Suprapubic skin (tissue), 4 donors: ENCODE results near the gene SLC9A6. TPM values are rescaled to one million over a fixed set of nuclear protein-coding genes. Genes with fewer than 3 reads are reported as not detected.

Experiments used
- DNase-seq, 2 donors: peaks; one replicate each; pipeline ENCODE4 v3.0.0-alpha.2; 2019; ENCODE audit warnings: low spot score in 2 of 2
- H3K27ac ChIP-seq: fragments of 200-600 bp; sonication (generic); one replicate; pipeline ENCODE4 v1.5.1; 2019
- H3K27me3 ChIP-seq: fragments of 200-600 bp; sonication (generic); one replicate; pipeline ENCODE4 v1.5.1; 2019
- H3K36me3 ChIP-seq: fragments of 200-600 bp; sonication (generic); one replicate; pipeline ENCODE4 v1.5.1; 2019
- H3K4me1 ChIP-seq: fragments of 200-600 bp; sonication (generic); one replicate; pipeline ENCODE4 v1.5.1; 2019
- H3K4me3 ChIP-seq: fragments of 200-600 bp; sonication (generic); one replicate; pipeline ENCODE4 v1.5.1; 2019; ENCODE audit warnings: mild to moderate bottlenecking
- H3K9me3 ChIP-seq: fragments of 200-600 bp; sonication (generic); one replicate; pipeline ENCODE4 v1.5.1; 2019
- EP300 ChIP-seq: sonication (generic); formaldehyde crosslinking; IDR thresholded peaks from one replicate; pipeline ENCODE4 v1.6.1; 2017; ENCODE audit warnings: antibody characterized with exemption
- POLR2A ChIP-seq, 2 donors: fragments of 450-650 bp; IDR thresholded peaks; one replicate each; pipeline ENCODE4 v1.6.1; 2017; ENCODE audit warnings: antibody characterized with exemption in 2 of 2, mild to moderate bottlenecking in 2 of 2, moderate library complexity in 2 of 2
- POLR2AphosphoS5 ChIP-seq, 3 donors: sonication (generic); formaldehyde crosslinking; IDR thresholded peaks; one replicate each; pipeline ENCODE4 v1.6.1; 2017; ENCODE audit warnings: antibody characterized with exemption in 3 of 3
- WGBS: methylation state at CpG from one replicate; pipeline ENCODE4 v1.1.5; 2018; 5-methylcytosine and 5-hydroxymethylcytosine counted together
- total RNA-seq, 4 donors: library from RNA; depleted of rRNA; stranded (reverse); fragments of >200 nt; gene quantifications; one replicate each; pipeline ENCODE4 v1.1.0, GENCODE V29; 2016
- TF ChIP-seq, protein P1 (sequence below), 2 donors: fragments of 200-600 bp in 1 of 2; fragments of 450-650 bp in 1 of 2; sonication (generic) in 1 of 2; IDR thresholded peaks; one replicate each; pipeline ENCODE4 v1.5.1; 2016 to 2019; ENCODE audit warnings: antibody characterized with exemption in 2 of 2, mild to moderate bottlenecking in 1 of 2, moderate library complexity in 1 of 2

The SLC9A6 gene
- total RNA-seq, 4 donors from 2014 or later = 12.5 to 17.1 (median 15.3) TPM

DNA sequence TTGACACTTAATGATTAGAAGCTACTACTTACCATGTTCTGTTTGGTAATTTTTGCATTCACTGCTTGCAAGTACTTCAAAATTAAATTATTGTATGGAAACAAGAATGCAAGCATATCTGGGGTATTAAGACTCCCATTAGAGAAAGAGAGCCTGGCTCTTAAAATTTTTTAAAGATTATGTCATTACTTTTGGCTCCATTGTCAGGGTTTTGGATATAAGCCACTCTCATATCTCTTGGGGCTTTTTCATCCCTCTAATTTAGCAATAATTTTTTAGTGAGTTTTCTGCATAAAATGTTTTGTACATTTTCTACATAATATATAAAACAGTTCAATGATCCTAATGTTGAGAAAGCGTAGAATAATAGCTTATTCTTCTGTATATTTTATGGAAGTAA, 49.4 kb downstream of the SLC9A6 start:
- Histone ChIP-seq H3K4me1 (no peaks in the 10 kb centered on the region), H3K27ac (no peak overlapping the region), H3K4me3 (no peak overlapping the region), H3K36me3 (no peaks in the 10 kb centered on the region), H3K9me3 (no peaks in the 10 kb centered on the region), H3K27me3 (no peaks in the 10 kb centered on the region)
- 85% methylated on average over 1 of the region's 1 CpG for WGBS
- no peak for TF ChIP-seq EP300
- TF ChIP-seq POLR2A (IDR thresholded peaks at IDR 0.05) = no peak
- no peak for TF ChIP-seq POLR2AphosphoS5 (IDR thresholded peaks at IDR 0.05)
- TF ChIP-seq, protein P1, sequence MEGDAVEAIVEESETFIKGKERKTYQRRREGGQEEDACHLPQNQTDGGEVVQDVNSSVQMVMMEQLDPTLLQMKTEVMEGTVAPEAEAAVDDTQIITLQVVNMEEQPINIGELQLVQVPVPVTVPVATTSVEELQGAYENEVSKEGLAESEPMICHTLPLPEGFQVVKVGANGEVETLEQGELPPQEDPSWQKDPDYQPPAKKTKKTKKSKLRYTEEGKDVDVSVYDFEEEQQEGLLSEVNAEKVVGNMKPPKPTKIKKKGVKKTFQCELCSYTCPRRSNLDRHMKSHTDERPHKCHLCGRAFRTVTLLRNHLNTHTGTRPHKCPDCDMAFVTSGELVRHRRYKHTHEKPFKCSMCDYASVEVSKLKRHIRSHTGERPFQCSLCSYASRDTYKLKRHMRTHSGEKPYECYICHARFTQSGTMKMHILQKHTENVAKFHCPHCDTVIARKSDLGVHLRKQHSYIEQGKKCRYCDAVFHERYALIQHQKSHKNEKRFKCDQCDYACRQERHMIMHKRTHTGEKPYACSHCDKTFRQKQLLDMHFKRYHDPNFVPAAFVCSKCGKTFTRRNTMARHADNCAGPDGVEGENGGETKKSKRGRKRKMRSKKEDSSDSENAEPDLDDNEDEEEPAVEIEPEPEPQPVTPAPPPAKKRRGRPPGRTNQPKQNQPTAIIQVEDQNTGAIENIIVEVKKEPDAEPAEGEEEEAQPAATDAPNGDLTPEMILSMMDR (IDR thresholded peaks at IDR 0.05) = no peak
- DNase-seq = no peak

DNA sequence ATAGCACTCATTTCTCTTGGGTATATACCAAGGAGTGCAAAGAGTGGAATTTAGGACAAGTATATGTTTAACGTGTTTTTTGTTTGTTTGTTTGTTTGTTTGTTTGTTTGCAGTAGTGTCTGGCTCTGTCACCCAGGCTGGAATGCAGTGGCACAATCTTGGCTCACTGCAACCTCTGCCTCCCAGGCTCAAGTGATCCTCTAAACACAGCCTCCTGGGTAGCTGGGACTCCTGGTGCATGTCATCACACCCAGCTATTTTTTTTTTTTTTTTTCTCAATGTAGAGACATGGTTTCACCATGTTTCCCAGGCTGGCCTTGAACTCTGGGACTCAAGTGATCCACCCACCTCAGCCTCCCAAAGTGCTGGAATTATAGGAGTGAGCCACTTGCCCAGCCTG, 50.4 kb downstream of the SLC9A6 start:
- no peaks in the 10 kb centered on the region for H3K9me3 ChIP-seq
- no peak overlapping the region for H3K4me3 ChIP-seq
- TF ChIP-seq, protein P1 (IDR thresholded peaks at IDR 0.05) = no peak
- TF ChIP-seq EP300 (no peak), POLR2A (IDR thresholded peaks at IDR 0.05) (no peak), POLR2AphosphoS5 (IDR thresholded peaks at IDR 0.05) (no peak)
- DNase-seq = no peak
- H3K27ac ChIP-seq = no peak overlapping the region
- H3K4me1 ChIP-seq = no peaks in the 10 kb centered on the region
- no peaks in the 10 kb centered on the region for H3K27me3 ChIP-seq
- 59% methylated on average over 1 of the region's 1 CpG for WGBS
- no peaks in the 10 kb centered on the region for H3K36me3 ChIP-seq

DNA sequence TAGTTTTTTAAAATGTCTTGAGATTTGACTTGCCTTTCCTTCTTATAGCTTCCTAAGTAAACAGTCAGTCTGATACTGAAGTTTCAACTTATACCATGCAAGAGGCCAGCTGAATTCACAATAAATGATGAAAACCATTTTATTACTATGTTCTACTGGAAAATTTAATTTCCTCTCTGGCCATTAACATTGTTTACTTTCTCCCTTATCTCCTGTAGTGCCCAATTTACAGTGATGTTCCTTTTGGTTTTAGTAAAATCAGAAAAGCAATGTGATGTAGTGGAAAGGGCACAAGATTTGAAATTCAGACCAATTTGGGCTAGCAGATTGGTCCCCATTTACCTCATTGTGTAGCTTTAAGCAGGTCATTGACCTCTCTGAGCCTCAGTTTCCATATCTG, 54.2 kb downstream of the SLC9A6 start:
- H3K27me3 ChIP-seq = no peaks in the 10 kb centered on the region
- no peak overlapping the region for H3K4me3 ChIP-seq
- DNase-seq = no peak
- H3K27ac ChIP-seq = no peak overlapping the region
- H3K9me3 ChIP-seq = no peaks in the 10 kb centered on the region
- TF ChIP-seq EP300 = no peak
- TF ChIP-seq POLR2A (IDR thresholded peaks at IDR 0.05) = no peak
- TF ChIP-seq POLR2AphosphoS5 (IDR thresholded peaks at IDR 0.05) = no peak
- TF ChIP-seq, protein P1 (IDR thresholded peaks at IDR 0.05) = no peak
- no peaks in the 10 kb centered on the region for H3K4me1 ChIP-seq
- H3K36me3 ChIP-seq = no peaks in the 10 kb centered on the region

DNA sequence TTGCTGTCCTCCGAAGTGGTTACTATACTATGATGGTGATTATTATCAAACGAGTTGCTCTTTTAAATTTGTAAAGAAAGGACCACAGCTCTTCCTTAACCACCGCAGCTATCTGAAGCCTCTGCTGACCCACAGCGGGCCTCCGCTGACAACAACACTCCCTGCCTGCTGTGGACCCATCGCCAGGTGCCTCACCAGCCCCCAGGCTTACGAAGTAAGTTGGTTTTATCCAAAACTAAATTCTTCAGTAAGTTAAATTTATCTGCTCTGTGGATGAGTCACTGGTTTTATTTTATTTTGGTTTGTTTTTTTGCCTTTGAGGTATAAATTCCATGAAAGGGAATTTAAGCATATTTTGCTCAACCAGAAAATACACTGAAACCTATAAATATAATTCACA, 54.7 kb downstream of the SLC9A6 start:
- H3K27ac ChIP-seq = no peak overlapping the region
- no peaks in the 10 kb centered on the region for H3K36me3 ChIP-seq
- no peaks in the 10 kb centered on the region for H3K9me3 ChIP-seq
- DNase-seq = no peak
- no peaks in the 10 kb centered on the region for H3K27me3 ChIP-seq
- WGBS = 68% methylated on average over 7 of the region's 7 CpGs
- no peak overlapping the region for H3K4me3 ChIP-seq
- no peak for TF ChIP-seq POLR2AphosphoS5 (IDR thresholded peaks at IDR 0.05)
- H3K4me1 ChIP-seq = no peaks in the 10 kb centered on the region

DNA sequence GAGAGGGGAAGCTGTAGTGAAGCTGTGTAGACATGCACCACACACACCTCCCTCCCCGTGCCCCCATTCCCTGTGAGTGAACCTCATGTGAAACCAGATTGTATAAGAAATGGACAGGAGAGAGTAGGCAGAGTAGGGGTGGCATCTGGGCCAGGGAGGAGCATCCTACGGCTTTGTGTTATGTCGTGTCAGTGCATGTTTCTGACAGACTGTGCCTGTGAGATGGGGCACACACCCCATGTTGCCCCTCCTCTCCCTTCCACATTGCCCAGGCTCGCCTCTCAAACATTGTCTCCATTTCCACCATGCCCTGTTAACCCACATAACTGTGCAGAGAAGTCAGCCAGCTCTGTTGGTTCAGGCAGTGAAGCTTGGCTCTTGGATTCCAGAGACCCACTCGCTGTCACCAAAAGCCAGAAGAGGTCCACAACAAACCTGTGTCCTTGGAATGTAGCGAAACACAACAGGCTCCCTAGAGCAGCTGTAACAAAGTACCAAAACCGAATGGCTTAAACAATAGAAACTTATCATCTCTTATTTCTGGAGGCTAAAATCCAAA, 56.1 kb downstream of the SLC9A6 start:
- H3K4me1 ChIP-seq = no peaks in the 10 kb centered on the region
- DNase-seq = no peak
- H3K27me3 ChIP-seq = no peaks in the 10 kb centered on the region
- 54% methylated on average over 7 of the region's 7 CpGs for WGBS
- no peak for TF ChIP-seq EP300
- TF ChIP-seq POLR2AphosphoS5 (IDR thresholded peaks at IDR 0.05) = no peak
- no peak for TF ChIP-seq POLR2A (IDR thresholded peaks at IDR 0.05)
- TF ChIP-seq, protein P1 (IDR thresholded peaks at IDR 0.05) = no peak
- no peaks in the 10 kb centered on the region for H3K36me3 ChIP-seq
- no peak overlapping the region for H3K27ac ChIP-seq
- H3K4me3 ChIP-seq = no peak overlapping the region
- no peaks in the 10 kb centered on the region for H3K9me3 ChIP-seq

DNA sequence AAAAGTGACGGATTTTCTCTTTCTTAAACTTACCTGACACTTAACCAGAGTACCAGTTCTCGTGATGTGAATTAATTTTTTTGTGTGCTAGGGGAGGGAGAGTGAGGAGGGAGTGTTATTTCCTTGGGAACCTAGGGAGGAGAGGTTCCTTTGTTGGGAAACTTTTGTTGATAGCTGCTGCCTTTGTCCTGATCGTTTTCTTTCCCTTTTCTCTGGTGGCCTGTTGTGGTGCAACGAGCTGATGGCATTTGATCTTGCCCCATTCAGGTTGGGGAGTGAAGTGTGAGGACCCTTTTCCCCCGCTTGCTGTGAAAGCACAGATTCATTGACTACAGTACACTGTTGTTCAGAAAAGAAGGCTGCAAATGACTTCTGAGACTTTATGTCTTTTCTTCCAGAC, 59.8 kb downstream of the SLC9A6 start:
- no peak for DNase-seq
- 65% methylated on average over 5 of the region's 5 CpGs for WGBS
- H3K4me3 ChIP-seq = no peak overlapping the region
- no peak overlapping the region for H3K27ac ChIP-seq
- H3K27me3 ChIP-seq = no peaks in the 10 kb centered on the region
- TF ChIP-seq POLR2A (IDR thresholded peaks at IDR 0.05) (no peak), POLR2AphosphoS5 (IDR thresholded peaks at IDR 0.05) (no peak), EP300 (no peak)
- no peaks in the 10 kb centered on the region for H3K36me3 ChIP-seq
- no peaks in the 10 kb centered on the region for H3K9me3 ChIP-seq
- H3K4me1 ChIP-seq = peaks cover 3% of the 10 kb centered on the region
